ENCODE results near the gene DNAJC6.

- TF ChIP-seq, protein P1, sequence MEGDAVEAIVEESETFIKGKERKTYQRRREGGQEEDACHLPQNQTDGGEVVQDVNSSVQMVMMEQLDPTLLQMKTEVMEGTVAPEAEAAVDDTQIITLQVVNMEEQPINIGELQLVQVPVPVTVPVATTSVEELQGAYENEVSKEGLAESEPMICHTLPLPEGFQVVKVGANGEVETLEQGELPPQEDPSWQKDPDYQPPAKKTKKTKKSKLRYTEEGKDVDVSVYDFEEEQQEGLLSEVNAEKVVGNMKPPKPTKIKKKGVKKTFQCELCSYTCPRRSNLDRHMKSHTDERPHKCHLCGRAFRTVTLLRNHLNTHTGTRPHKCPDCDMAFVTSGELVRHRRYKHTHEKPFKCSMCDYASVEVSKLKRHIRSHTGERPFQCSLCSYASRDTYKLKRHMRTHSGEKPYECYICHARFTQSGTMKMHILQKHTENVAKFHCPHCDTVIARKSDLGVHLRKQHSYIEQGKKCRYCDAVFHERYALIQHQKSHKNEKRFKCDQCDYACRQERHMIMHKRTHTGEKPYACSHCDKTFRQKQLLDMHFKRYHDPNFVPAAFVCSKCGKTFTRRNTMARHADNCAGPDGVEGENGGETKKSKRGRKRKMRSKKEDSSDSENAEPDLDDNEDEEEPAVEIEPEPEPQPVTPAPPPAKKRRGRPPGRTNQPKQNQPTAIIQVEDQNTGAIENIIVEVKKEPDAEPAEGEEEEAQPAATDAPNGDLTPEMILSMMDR (IDR thresholded peaks at IDR 0.05) = no peak
- no peak for TF ChIP-seq POLR2A (IDR thresholded peaks at IDR 0.05)
Measured at GRCh38 chr1:65323246-65323645, 13.9 kb downstream of the DNAJC6 start.
